HG03045 (cell line): Measurements from ENCODE around the gene BMP8A.
"Not testable (repeated sequence)": the region's sequence is repeated elsewhere in the genome, so short reads cannot be mapped to it uniquely, and the experiment has no call there.

Source experiments
- ATAC-seq: cut with Tn5 transposase; IDR thresholded peaks from one replicate; pipeline ENCODE4 v1.9.1; 2021; ENCODE audit warnings: mild to moderate bottlenecking, moderate library complexity; ENCODE audit not compliant: unreplicated experiment

The BMP8A gene

GRCh38 chr1:39491146-39491921, at the start of gene BMP8A:
TSS of gene BMP8A (plus strand) at chr1:39491636. CDS start at chr1:39491992, 356 bp downstream.
- ATAC-seq: peak; percentile 68

DNA sequence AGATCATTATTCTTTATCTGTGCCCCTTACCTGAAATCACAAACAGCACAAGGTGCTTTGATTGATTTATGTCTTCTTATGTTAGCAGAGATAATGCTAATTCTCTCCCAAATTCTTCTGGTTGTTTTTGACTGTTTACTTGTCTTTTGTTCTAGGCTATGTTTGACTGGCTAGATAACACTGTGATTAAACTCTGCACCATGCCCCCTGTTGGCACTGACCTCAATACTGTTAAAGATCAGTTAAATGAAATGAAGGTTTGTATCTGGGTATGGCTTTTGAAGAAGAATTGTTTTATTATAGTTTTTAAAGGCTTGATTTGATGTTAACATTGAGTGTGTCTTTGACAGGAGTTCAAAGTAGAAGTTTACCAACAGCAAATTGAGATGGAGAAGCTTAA, 49.6 kb upstream of the BMP8A start:
- ATAC-seq: no peak

- ATAC-seq: no peak
Measured at GRCh38 chr1:39445573-39445972, 45.9 kb upstream of the BMP8A start.

DNA sequence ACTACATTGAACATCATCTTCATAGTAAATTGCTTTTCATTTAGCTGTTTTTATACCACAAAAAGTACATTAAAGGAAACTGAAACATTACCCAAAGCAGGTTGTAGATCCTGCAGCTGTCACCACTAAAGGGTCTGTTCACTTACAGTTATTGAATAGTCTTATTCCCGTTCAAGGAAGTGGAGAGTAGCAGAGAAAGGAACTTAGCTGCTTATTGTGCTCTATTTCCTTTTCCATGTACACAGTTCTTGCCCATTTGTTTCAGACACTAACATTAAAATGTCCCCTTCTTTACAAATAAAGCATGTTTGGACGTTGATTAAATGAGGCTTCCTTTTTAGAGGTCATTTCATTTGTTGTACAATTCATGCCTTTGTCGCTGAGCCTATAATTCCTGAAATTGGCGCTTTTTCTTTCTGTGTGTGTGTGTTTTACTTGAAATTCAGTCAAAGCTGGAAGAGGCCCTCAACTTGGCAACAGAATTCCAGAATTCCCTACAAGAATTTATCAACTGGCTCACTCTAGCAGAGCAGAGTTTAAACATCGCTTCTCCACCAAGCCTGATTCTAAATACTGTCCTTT, 44.4 kb upstream of the BMP8A start:
- ATAC-seq: no peak

GRCh38 chr1:39450041-39450440, 41.4 kb upstream of the BMP8A start:
- not testable (repeated sequence) for ATAC-seq

GRCh38 chr1:39450956-39451606, 40.4 kb upstream of the BMP8A start:
- ATAC-seq: no peak

DNA sequence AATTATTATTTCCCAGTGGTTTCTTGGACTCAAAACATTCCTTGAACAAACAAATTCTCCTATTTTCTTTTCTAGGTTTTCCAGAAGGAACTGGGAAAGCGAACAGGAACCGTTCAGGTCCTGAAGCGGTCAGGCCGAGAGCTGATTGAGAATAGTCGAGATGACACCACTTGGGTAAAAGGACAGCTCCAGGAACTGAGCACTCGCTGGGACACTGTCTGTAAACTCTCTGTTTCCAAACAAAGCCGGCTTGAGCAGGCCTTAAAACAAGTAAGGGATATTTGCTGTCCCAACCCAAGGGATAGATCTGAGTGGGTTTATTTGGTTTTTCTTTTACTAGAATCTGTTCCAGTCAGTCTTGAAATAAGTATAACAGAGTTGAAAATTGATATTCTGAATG, 39.4 kb upstream of the BMP8A start:
- ATAC-seq: no peak

GRCh38 chr1:39452540-39452939, 38.9 kb upstream of the BMP8A start:
- no peak for ATAC-seq

- ATAC-seq: no peak
Measured at GRCh38 chr1:39453603-39454002, 37.8 kb upstream of the BMP8A start.

DNA sequence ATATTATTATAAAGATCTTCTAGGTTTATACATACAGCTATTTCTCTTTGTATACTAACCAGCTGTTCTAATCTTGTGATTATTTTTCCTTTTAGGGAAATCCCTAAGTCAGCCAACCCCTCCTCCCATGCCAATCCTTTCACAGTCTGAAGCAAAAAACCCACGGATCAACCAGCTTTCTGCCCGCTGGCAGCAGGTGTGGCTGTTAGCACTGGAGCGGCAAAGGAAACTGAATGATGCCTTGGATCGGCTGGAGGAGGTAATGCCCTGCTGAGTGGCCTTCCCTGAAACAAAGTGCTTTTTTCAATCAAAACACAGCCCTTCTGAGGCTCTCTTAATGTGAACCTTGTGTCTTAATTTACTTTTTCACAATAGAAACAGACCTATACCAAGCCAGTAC, 32.4 kb upstream of the BMP8A start:
- ATAC-seq: no peak

GRCh38 chr1:39462074-39462473, 29.4 kb upstream of the BMP8A start:
- no peak for ATAC-seq

- ATAC-seq: no peak
Measured at GRCh38 chr1:39466413-39467107, 24.9 kb upstream of the BMP8A start.

DNA sequence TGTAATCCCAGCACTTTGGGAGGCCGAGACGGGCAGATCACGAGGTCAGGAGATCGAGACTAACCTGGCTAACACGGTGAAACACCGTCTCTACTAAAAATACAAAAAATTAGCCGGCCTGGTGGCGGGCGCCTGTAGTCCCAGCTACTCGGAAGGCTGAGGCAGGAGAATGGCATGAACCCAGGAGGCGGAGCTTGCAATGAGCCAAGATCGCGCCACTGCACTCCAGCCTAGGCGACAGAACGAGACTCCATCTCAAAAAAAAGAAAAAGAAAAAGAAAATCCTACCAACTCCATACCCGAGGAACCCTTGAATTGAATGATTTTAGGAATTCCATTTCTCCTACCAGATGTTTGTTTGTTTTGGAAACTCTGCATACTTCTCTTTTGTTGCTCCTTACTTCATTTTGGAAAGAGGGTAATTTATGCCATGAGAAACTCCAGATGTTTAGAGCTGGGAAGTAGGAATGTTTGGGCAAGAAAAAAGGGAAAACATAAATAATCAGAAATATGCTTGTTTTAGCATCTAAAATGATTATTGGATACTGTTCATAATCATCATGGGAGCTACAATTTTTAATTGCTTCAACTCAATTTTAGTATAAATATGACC, 24.2 kb upstream of the BMP8A start:
- not testable (repeated sequence) for ATAC-seq

DNA sequence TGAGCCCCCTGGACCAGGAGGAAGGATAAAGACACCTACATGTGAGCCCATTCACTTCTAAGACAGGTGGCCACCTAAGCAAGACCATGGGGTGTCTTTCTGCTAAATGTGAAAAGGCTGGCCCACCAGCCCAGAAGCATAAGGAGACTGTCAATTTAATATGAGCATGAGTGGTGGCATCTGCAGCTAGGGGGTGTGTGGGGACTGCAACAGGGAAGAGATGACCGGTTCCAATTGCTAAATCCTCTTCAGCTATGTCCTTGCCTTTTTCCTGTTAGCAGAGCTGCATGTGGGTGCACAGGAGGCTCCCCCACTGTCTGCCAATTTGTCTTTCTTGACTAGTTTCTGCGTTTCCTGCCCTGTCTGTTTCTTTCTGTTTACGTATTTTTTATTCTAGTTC, 22.3 kb upstream of the BMP8A start:
- ATAC-seq: no peak

DNA sequence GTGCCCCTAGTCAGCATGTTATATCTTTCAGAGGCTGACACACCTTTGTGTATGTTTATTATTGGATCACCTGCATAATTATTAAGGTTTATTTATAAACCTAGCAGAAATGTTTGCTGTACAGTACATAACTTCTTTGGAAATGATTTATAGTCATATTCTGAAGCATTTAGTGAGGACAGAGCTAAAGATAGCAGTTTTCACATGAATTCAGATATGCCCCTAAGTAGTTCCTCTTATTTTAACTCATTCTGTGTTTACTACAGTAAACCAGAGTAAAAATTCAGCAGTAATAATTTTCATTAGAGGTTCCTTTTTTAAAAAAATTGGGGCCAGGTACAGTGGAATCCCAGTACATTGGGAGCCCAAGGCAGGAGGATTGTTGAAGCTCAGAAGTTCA, 21.4 kb upstream of the BMP8A start:
- ATAC-seq: no peak

DNA sequence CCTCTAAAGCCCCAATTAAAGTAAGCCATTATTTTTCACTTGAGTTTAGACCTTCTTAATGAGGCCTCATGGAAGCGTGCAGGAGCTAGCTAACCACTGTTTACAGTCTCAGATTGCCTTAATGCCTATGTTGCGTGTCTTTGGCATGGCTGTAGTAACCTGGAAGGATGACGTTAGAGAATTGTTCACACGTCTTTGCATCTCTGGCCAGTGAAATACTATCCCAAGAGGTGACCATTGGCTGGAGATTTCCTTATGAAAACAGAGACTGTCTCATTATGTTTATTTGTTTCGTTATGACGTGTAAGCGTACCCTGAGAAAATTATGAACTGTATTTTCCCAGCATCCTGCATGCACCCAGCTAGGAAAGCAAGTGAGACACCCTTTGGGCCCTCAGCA, 18.6 kb upstream of the BMP8A start:
- ATAC-seq: no peak

GRCh38 chr1:39473324-39473723, 18.1 kb upstream of the BMP8A start:
- ATAC-seq: no peak

DNA sequence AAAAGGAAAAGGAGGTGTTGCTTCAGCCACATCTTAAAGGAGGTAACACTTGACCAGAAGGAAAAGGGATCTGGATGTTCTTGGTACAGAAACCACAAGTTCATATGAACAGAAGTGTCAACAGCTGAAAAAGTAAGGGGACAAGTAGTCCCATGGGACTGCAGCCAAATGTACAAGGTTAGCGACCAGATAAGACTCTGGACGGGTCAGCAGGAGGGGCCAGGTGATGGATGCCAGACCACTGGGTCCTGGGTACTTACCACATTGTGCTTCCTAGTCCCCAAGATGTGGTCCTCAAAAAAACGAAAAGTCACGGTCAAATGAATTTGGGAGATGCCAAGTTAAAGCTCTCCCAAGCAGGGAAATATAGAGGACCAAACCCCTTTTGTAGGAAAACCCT, 16.6 kb upstream of the BMP8A start:
- no peak for ATAC-seq

GRCh38 chr1:39475551-39475950, 15.9 kb upstream of the BMP8A start:
- ATAC-seq: not testable (repeated sequence)

- ATAC-seq: no peak
Measured at GRCh38 chr1:39478126-39478915, 13.1 kb upstream of the BMP8A start.
